ENCODE data around the gene LDLRAD3.
A peak's percentile ranks its signal among the peaks of the same experiment; 100 is the strongest.
"Not testable (repeated sequence)": the region's sequence is repeated elsewhere in the genome, so short reads cannot be mapped to it uniquely, and the experiment has no call there.

LDLRAD3 gene

DNA sequence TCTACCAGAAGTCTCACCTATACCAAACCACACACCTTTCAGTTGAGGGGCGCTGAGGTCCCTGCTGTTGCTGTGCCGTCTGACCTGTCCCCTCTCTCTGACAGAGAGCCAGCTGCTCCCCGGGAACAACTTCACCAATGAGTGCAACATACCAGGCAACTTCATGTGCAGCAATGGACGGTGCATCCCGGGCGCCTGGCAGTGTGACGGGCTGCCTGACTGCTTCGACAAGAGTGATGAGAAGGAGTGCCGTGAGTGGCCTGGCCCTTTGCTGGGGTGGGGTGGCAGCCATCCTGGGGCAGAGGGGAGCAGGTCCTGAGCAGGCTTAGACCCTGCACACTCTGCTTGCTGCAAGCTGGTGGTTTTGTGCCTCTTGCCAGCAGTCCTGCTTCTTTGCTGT lies 92.1 kb downstream of the LDLRAD3 start:
- no peak for DNase-seq (ENCODE audit: low spot score)
- ChIA-PET CTCF (no interaction called here), POLR2A (ENCODE audit: low non-redundant PET) (no interaction called here)
- TF ChIP-seq, protein P1, sequence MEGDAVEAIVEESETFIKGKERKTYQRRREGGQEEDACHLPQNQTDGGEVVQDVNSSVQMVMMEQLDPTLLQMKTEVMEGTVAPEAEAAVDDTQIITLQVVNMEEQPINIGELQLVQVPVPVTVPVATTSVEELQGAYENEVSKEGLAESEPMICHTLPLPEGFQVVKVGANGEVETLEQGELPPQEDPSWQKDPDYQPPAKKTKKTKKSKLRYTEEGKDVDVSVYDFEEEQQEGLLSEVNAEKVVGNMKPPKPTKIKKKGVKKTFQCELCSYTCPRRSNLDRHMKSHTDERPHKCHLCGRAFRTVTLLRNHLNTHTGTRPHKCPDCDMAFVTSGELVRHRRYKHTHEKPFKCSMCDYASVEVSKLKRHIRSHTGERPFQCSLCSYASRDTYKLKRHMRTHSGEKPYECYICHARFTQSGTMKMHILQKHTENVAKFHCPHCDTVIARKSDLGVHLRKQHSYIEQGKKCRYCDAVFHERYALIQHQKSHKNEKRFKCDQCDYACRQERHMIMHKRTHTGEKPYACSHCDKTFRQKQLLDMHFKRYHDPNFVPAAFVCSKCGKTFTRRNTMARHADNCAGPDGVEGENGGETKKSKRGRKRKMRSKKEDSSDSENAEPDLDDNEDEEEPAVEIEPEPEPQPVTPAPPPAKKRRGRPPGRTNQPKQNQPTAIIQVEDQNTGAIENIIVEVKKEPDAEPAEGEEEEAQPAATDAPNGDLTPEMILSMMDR (conservative IDR thresholded peaks at IDR 0.05; ENCODE audit: low read depth): no peak
- H3K27ac ChIP-seq: peak overlapping the region; percentile 61

DNA sequence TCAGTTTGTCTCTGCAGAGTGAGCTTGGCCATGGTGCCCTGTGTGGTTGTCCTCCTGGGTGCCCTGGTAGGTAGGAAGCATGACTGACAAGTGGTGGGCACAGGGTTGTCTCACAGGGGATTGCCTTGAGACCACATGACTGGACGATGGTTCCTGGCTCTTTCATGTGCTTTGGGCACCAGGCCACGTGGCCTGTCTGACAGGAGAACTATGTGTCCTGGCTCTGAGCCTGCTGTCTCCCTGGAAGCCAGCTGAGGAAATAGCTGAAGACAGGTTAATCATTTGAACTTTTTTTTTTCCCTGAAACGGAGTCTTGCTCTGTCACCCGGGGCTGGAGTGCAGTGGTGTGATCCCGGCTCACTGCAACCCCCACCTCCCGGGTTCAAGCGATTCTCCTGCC lies 93.2 kb downstream of the LDLRAD3 start:
- TF ChIP-seq, protein P1 (conservative IDR thresholded peaks at IDR 0.05; ENCODE audit: low read depth): no peak
- peak overlapping the region; percentile 61 for H3K27ac ChIP-seq
- DNase-seq (ENCODE audit: low spot score): no peak
- POLR2A ChIA-PET (ENCODE audit: low non-redundant PET): no interaction called here
- CTCF ChIA-PET: interaction anchor here (0.6 to 1.0 kb wide), 4 partner anchors 47 to 215 kb away, joined by 3 to 4 read pairs (median 4); no protein-coding TSS in a partner anchor

DNA sequence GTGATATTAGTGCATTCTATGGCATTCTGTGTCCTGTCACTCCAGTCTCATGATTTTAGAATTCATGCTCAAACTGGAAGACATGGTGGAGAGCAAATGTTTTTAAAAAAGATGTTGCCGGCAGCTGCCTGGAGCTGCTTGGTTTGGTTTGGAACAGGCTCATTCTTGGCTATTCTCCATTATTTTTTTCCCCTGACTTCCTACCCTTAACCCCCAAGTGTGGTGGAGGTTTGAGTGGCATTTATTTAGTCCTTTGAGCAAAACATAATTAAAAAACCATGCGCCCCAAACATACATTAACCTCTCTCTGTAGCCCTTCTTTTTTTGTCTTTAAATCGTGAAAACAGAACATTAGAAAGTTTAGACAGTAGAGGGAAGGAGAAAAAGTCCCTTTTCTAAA lies 94.7 kb downstream of the LDLRAD3 start:
- TF ChIP-seq, protein P1 (conservative IDR thresholded peaks at IDR 0.05; ENCODE audit: low read depth): no peak
- no peak overlapping the region for H3K27ac ChIP-seq
- ChIA-PET CTCF (interaction anchor here (1.0 kb wide), 1 partner anchor 89 kb away, joined by 3 read pairs; no protein-coding TSS in a partner anchor), POLR2A (ENCODE audit: low non-redundant PET) (no interaction called here)
- no peak for DNase-seq (ENCODE audit: low spot score)

DNA sequence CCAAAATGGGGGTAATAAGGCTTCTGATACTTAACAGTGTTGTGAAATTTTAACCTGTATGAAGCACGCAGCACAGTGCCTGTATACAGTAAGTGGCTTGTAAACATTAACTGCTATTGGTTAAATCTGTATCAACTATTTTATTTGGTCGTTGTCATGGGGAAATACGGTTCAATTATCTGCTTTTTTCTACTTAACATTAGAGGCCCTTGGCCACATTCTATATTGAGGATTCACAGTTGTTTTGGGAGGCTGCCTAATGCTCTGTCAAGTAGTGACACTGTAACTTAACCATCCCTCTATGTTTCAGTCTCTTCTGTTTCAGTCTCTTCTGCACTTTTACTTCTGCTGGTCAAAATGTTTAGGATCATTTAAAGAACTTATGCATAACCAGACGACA lies 95.6 kb downstream of the LDLRAD3 start:
- ChIA-PET CTCF (interaction anchor here (0.6 kb wide), 1 partner anchor 227 kb away, joined by 5 read pairs; no protein-coding TSS in a partner anchor), POLR2A (ENCODE audit: low non-redundant PET) (no interaction called here)
- TF ChIP-seq, protein P1 (conservative IDR thresholded peaks at IDR 0.05; ENCODE audit: low read depth): no peak
- no peak overlapping the region for H3K27ac ChIP-seq
- no peak for DNase-seq (ENCODE audit: low spot score)

DNA sequence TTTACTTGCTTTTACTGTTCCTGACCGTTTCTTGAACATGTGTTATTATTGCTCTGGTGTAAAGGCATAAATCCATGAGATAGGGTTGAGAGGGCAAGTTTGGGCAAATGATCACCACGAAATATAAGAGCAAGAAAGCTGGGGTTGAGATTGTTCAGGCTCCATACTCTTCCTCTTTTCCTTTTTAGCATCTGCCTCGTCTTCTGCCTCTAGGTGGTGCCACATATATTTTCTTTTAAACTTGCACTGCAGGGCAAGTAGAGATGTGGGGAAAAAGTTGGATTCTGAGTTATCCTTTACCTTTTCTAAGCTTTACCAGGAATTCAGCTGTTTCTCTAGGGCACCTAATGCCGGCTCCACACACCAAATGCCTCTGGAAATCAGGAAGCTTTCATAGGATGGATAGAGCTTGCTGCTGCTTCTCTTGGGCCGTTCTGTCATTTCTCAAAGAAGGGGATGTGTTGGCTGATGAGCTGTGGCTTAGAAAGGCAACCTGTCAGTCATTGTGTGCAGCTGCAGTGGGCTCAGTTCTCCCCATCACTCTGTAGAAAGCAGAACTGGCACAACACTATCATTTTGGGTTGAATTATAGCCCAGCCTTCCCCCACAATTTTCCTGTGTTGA lies 98.2 kb downstream of the LDLRAD3 start:
- H3K27ac ChIP-seq: no peak overlapping the region
- TF ChIP-seq, protein P1 (conservative IDR thresholded peaks at IDR 0.05; ENCODE audit: low read depth): no peak; the same call in 1 of the 2 replicates
- CTCF ChIA-PET: interaction anchor here (0.5 to 1.7 kb wide), 8 partner anchors 19 to 451 kb away, joined by 3 to 5 read pairs (median 4); no protein-coding TSS in a partner anchor
- POLR2A ChIA-PET (ENCODE audit: low non-redundant PET): interaction anchor here (0.5 kb wide), 1 partner anchor 1402 kb away, joined by 5 read pairs; no protein-coding TSS in a partner anchor
- no peak for DNase-seq (ENCODE audit: low spot score)

DNA sequence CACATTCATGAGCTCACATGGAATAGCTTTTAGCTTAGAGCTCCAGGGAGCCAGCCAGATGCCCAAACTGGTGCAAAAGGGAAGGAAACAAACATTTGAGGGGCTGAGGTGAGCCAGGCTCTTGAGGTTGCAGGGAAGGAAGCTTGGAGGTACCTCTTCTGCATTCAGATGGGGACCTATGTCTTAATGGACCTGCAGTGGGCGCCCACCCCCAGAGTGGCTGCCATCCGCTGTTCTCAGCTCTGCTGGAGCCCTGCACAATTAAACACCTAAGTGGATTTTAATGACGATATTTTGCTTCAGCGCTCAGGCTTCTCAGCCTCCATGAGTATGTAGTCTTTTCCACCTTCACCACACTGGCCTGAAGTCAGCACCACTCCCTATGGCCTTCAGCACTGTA lies 100.8 kb downstream of the LDLRAD3 start:
- TF ChIP-seq, protein P1 (conservative IDR thresholded peaks at IDR 0.05; ENCODE audit: low read depth): no peak
- CTCF ChIA-PET: interaction anchor here (0.6 kb wide), 3 partner anchors 106 to 622 kb away, joined by 3 read pairs; no protein-coding TSS in a partner anchor
- no peak for DNase-seq (ENCODE audit: low spot score)
- H3K27ac ChIP-seq: peak overlapping the region; percentile 19; the same call in 1 of the 2 replicates
- POLR2A ChIA-PET (ENCODE audit: low non-redundant PET): no interaction called here

DNA sequence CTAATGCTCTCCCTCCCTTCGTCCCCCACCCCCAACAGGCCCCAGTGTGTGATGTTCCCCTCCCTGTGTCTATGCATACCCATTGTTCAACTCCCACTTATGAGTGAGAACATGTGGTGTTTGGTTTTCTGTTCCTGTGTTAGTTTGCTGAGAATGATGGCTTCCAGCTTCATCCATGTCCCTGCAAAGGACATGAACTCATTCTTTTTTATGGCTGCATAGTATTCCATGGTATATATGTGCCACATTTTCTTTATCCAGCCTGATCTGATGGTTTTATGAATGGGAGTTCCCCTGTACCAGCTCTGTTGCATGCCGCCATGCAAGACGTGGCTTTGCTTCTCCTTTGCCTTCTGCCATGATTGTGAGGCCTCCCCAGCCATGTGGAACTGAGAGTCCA lies 102.1 kb downstream of the LDLRAD3 start:
- CTCF ChIA-PET; DNase-seq (ENCODE audit: low spot score); H3K27ac ChIP-seq; POLR2A ChIA-PET (ENCODE audit: low non-redundant PET): not testable (repeated sequence)
